GM20000 (cell line): Measurements from ENCODE around the gene SRCIN1.
A peak's percentile ranks its signal among the peaks of the same experiment; 100 is the strongest.
"Not testable (repeated sequence)": the region's sequence is repeated elsewhere in the genome, so short reads cannot be mapped to it uniquely, and the experiment has no call there.

Experiments
- DNase-seq: peaks from one replicate; pipeline ENCODE4 v3.0.0; 2012; ENCODE audit warnings: low spot score
- TF ChIP-seq, protein P1 (sequence below): IDR thresholded peaks from 2 replicates; pipeline ENCODE4 v1.5.1; 2012; ENCODE audit warnings: mild to moderate bottlenecking, control low read depth; ENCODE audit errors: extremely low read depth, missing control alignments

Gene SRCIN1

DNA sequence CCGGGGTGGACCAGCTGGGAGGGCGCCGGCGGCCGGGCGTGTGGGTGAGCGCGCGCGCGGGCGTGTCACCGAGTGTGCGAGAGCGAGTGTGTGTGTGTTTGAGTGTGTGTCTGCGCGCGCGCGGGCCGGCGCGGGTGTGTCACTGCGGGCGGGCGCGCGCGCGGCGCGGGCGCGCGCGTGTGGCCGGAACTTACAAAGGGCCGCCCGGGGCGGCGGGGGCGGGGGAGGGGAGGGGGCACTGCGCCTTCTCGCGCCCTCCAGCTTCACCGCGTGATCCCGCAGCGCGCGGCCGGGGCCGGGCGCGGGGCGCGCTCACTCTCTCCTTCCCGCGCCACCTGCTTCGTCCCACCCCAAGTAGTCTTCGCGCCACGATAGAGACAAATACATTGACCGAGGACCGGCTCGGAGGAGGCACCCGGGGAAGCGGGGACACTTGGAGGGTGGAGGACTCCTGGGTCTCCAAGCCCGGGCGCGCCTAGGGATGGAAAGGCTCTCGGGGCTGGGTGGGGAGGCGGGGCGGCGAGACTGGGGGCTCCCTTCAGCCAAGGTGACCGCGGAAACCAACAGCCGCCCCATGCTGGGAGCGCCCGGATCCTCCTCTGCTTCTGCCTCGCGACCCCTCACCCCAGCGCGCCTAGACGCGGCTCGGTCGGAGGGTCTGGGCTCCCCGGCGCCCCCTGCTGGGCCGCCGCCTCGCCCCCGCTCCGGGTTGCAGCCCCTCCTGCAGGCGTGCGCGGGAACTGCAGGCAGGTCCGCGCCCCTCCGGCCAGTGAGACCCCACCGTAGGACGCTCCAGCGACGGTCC lies at the start of gene SRCIN1:
SRCIN1 (minus strand) TSS at position 112 of the 805 bp plus-strand sequence. CDS start 247 bp downstream, outside the sequence.
- peak; percentile 84 for DNase-seq

DNA sequence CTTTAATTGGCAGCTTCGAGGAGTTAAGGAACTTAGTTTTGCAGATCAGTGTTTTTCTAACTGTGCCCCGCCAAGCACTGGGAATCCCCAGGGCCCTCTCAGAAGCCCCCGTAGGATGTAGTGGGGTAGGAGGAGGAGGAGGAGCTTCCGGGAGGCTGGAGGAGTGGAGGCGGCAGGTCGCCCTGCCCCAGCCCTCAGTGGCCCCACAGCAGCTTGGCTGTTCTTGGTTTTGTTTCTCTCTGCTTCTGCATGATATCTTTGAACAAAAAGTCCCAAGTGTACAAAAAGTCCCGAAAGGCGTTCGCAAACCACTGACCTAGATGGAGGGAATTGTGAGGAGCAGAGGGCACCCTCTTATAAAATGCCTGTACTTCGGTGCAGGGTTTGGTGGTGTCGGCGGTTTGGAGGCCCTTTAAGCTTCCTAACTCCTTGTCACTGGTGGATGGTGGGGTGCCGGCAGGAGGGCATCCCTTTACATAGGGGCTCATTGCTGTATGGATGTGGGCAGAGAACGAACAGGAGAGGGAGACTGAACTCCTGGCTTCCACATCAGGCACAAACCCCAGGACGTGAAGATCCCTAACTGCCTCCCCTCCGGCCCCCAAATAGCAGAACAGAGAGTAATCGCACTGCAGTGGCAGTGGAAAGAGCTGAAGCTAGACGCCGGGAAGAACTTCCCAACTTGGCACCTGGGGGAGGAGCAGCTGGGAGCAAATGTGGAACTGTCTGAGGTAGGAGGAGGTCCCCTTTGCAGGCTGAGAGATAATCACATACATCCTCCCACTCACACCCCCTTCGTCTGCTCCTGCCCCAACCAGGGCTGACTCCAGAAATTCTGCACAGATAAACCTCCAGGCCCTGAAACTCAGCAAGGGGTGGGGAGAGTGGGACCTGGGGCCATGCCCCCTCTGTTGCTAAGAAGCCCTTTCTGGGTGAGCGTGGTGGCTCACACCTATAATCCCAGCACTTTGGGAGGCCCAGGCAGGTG lies 49.0 kb upstream of the SRCIN1 start:
- TF ChIP-seq, protein P1, sequence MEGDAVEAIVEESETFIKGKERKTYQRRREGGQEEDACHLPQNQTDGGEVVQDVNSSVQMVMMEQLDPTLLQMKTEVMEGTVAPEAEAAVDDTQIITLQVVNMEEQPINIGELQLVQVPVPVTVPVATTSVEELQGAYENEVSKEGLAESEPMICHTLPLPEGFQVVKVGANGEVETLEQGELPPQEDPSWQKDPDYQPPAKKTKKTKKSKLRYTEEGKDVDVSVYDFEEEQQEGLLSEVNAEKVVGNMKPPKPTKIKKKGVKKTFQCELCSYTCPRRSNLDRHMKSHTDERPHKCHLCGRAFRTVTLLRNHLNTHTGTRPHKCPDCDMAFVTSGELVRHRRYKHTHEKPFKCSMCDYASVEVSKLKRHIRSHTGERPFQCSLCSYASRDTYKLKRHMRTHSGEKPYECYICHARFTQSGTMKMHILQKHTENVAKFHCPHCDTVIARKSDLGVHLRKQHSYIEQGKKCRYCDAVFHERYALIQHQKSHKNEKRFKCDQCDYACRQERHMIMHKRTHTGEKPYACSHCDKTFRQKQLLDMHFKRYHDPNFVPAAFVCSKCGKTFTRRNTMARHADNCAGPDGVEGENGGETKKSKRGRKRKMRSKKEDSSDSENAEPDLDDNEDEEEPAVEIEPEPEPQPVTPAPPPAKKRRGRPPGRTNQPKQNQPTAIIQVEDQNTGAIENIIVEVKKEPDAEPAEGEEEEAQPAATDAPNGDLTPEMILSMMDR: no peak
- DNase-seq: peak; percentile 69

More for the DNA sequence above, at the start of gene SRCIN1:
- TF ChIP-seq, protein P1: peak; percentile 100

- DNase-seq: no peak
- TF ChIP-seq, protein P1: no peak
Measured at GRCh38 chr17:38653679-38654078, 47.9 kb upstream of the SRCIN1 start.

DNA sequence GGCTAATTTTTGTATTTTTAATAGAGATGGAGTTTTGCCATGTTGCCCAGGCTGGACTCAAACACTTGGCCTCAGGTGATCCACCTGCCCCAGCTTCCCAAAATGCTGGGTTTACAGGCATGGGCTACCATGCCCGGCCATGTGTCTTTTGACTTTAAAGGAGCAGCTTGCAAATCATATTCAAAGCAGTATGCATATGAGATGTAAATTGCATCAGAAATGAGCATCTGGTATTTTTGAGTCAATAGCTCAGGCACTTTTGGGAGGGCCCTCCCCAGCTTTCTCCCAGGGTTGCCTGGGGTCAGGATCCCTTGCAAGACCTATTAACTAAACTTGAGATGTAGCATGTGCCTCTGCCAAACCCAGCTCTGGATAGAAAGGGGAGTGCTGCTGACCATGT lies 47.5 kb upstream of the SRCIN1 start:
- TF ChIP-seq, protein P1: no peak

DNA sequence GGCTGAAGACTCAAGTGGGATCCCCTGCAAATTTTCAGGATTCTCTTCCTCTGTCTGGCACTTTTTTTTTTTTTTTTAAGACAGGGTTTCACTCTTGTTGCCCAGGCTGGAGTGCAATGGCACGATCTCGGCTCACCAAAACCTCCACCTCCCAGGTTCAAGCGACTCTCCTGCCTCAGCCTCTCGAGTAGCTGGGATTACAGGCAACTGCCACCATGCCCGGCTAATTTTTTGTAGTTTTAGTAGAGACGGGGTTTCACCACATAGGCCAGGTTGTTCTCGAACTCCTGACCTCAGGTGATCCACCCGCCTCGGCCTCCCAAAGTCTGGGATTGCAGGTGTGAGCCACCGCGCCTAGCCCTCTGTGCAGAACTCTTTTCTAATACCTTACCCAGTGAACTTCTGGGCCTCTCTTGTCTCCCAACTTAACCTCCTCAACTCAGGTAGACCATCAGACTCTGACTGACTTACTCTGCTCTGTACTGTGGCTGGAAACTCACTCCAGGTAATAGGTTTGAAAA lies 45.0 kb upstream of the SRCIN1 start:
- not testable (repeated sequence) for DNase-seq

More for the DNA sequence above, 47.5 kb upstream of the SRCIN1 start:
- no peak for DNase-seq

DNA sequence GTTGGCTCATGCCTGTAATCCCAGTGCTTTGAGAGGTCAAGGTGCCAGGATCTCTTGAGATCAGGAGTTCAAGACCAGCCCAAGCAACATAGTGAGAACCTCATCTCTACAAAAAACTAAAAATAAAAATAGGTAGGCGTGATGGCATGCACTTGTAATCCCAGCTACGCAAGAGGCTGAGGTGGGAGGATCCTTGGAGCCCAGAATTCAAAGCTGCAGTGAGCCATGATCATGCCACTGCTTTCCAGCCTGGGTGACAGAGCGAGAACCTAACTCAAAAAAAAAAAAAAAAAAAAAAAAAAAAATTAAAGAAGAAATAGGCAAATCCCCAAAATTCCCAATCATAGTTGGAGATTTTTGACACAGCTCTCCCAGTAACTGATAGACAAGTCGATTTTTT lies 32.2 kb upstream of the SRCIN1 start:
- DNase-seq: no peak
- TF ChIP-seq, protein P1: no peak

GRCh38 chr17:38636054-38636453 lies 30.3 kb upstream of the SRCIN1 start:
- TF ChIP-seq, protein P1: no peak
- DNase-seq: no peak
